Measurements from ENCODE around the gene SPPL2A.

The SPPL2A gene

DNA sequence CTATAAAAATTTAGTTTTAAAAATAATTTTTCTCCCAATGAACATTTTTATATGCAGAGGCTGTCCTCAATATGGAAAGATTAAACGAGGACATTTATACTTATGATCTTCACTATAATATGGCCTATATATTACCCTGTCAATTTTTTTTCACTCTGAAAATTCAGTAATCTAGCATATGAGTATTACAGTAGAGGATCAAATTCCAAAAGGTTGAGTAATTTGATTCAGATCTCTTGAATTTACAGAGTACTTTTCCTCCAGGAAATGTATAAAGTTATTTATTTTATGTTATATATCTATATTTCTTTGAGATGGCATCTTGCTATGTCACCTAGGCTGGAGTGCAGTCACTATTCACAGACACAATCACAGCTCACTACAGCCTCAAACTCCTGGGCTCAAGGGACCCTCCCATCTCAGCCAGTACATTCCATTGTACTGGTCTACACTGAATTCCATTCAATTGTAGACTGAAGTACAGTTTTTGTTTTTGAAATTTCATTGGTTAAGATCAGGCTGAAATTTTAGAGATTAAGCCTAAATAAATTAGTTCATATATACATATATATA is 62.7 kb downstream of the SPPL2A start:
- H3K36me3 ChIP-seq (ENCODE audit: control insufficient read depth in 2 of 2, insufficient read depth in 1 of 2, low read length in 2 of 2): peaks cover 0 to 4% of the 10 kb centered on the region in 2 experiments; a peak in 2 of 3 replicates
- CTCF ChIA-PET: no interaction called here
- H3K9me3 ChIP-seq (ENCODE audit: control insufficient read depth, insufficient read depth, low read depth, low read length): no peaks in the 10 kb centered on the region
- POLR2A ChIA-PET: no interaction called here
- no peak for TF ChIP-seq ZNF654 (tag by site-specific recombination; IDR thresholded peaks at IDR 0.05; ENCODE audit: low read depth)
- no peak for TF ChIP-seq ZNF184 (tag by site-specific recombination; IDR thresholded peaks at IDR 0.05)
- no peak for TF ChIP-seq ZNF221 (tag by site-specific recombination; IDR thresholded peaks at IDR 0.05; ENCODE audit: borderline replicate concordance)
- no peak for TF ChIP-seq ZNF155 (tag by site-specific recombination; IDR thresholded peaks at IDR 0.05)
- no peak for TF ChIP-seq ZNF416 (tag by site-specific recombination; IDR thresholded peaks at IDR 0.05)
- TF ChIP-seq, protein P1, sequence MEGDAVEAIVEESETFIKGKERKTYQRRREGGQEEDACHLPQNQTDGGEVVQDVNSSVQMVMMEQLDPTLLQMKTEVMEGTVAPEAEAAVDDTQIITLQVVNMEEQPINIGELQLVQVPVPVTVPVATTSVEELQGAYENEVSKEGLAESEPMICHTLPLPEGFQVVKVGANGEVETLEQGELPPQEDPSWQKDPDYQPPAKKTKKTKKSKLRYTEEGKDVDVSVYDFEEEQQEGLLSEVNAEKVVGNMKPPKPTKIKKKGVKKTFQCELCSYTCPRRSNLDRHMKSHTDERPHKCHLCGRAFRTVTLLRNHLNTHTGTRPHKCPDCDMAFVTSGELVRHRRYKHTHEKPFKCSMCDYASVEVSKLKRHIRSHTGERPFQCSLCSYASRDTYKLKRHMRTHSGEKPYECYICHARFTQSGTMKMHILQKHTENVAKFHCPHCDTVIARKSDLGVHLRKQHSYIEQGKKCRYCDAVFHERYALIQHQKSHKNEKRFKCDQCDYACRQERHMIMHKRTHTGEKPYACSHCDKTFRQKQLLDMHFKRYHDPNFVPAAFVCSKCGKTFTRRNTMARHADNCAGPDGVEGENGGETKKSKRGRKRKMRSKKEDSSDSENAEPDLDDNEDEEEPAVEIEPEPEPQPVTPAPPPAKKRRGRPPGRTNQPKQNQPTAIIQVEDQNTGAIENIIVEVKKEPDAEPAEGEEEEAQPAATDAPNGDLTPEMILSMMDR (tag by site-specific recombination; IDR thresholded peaks at IDR 0.05): no peak
- TF ChIP-seq ZBTB8A (tag by site-specific recombination; IDR thresholded peaks at IDR 0.05): no peak
- TF ChIP-seq, protein P2, sequence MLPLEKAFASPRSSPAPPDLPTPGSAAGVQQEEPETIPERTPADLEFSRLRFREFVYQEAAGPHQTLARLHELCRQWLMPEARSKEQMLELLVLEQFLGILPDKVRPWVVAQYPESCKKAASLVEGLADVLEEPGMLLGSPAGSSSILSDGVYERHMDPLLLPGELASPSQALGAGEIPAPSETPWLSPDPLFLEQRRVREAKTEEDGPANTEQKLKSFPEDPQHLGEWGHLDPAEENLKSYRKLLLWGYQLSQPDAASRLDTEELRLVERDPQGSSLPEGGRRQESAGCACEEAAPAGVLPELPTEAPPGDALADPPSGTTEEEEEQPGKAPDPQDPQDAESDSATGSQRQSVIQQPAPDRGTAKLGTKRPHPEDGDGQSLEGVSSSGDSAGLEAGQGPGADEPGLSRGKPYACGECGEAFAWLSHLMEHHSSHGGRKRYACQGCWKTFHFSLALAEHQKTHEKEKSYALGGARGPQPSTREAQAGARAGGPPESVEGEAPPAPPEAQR (tag by site-specific recombination; IDR thresholded peaks at IDR 0.05): no peak
- TF ChIP-seq ZNF274 (IDR thresholded peaks at IDR 0.05; ENCODE audit: low read length): no peak
- TF ChIP-seq ZNF274 (tag by site-specific recombination; IDR thresholded peaks at IDR 0.05; ENCODE audit: borderline replicate concordance): no peak
- TF ChIP-seq ZBTB21 (tag by site-specific recombination; IDR thresholded peaks at IDR 0.05): no peak
- TF ChIP-seq ZIC2 (tag by site-specific recombination; IDR thresholded peaks at IDR 0.05): no peak
- TF ChIP-seq ZNF521 (tag by site-specific recombination; IDR thresholded peaks at IDR 0.05): no peak
- no peak for TF ChIP-seq ZNF175 (tag by site-specific recombination; IDR thresholded peaks at IDR 0.05)
- TF ChIP-seq ZNF830 (tag by site-specific recombination; IDR thresholded peaks at IDR 0.05; ENCODE audit: low read depth): no peak
- H3K27ac ChIP-seq (ENCODE audit: extremely low read depth, low read depth, low read length): no peak overlapping the region
- H3K4me1 ChIP-seq (ENCODE audit: control insufficient read depth, insufficient read depth, low read length): no peaks in the 10 kb centered on the region
- H3K4me3 ChIP-seq (ENCODE audit: low read depth, low read length): no peak overlapping the region

DNA sequence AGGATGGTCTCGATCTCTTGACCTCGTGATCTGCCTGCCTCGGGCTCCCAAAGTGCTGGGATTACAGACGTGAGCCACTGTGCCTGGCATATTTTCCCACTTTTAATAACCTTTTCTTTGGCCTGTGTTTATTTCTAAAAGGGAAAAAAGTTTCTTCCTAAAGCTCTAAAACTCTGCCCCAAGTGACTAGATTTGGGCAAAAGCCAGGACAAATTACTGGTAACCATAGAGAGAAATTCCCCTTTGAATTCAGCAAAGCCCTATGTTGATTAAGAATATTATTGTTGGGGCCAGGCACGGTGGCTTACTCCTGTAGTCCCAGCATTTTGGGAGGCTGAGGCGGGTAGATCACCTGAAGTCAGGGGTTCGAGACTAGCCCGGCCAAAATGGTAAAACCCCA is 67.4 kb downstream of the SPPL2A start:
- H3K9me3 ChIP-seq (ENCODE audit: control insufficient read depth, insufficient read depth, low read depth, low read length): no peaks in the 10 kb centered on the region
- H3K27ac ChIP-seq (ENCODE audit: extremely low read depth, low read depth, low read length): no peak overlapping the region
- TF ChIP-seq ZNF600 (tag by site-specific recombination; IDR thresholded peaks at IDR 0.05) (no peak), FEZF1 (tag by site-specific recombination; IDR thresholded peaks at IDR 0.05) (no peak), SALL2 (tag by site-specific recombination; IDR thresholded peaks at IDR 0.05; ENCODE audit: borderline replicate concordance) (no peak), PRDM1 (tag by site-specific recombination; IDR thresholded peaks at IDR 0.05) (no peak)
- CTCF ChIA-PET: no interaction called here
- no peaks in the 10 kb centered on the region for H3K36me3 ChIP-seq (ENCODE audit: control insufficient read depth in 2 of 2, insufficient read depth in 1 of 2, low read length in 2 of 2)
- no peak overlapping the region for H3K4me3 ChIP-seq (ENCODE audit: low read depth, low read length)
- POLR2A ChIA-PET: no interaction called here
- H3K4me1 ChIP-seq (ENCODE audit: control insufficient read depth, insufficient read depth, low read length): no peaks in the 10 kb centered on the region

DNA sequence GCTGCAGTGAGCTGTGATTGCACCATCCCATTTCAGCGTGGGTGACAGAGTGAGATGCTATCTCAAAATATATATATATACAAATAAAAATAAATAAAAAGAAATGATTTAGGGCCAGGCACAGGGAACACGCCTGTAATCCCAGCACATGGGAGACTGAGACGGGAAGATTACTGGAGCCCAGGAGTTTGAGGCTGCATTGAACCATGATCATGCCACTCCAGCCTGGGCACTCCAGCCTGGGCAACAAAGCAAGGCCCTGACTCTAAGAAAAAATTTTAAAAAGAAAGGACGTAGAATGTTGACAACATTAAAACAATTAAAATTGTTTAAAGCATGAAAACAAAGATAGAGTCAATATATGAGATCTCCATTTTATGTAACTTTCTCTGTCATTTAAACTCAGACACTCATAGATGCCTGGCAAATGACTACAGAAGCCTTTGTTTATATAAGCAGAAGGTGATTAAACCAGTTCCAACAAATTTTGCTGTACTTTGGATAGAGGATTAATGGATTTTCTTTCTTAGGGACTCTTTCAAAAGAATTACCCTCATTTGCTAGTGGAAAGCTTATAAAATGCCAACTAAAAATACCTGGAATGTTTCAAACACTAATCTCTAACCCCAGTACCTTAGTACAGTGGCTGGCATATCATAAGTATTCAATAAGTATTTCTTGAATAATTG is 68.3 kb downstream of the SPPL2A start:
- Histone ChIP-seq H3K27ac (ENCODE audit: extremely low read depth, low read depth, low read length) (no peak overlapping the region), H3K36me3 (ENCODE audit: control insufficient read depth in 2 of 2, insufficient read depth in 1 of 2, low read length in 2 of 2) (no peaks in the 10 kb centered on the region), H3K9me3 (ENCODE audit: control insufficient read depth, insufficient read depth, low read depth, low read length) (no peaks in the 10 kb centered on the region), H3K4me1 (ENCODE audit: control insufficient read depth, insufficient read depth, low read length) (no peaks in the 10 kb centered on the region), H3K4me3 (ENCODE audit: low read depth, low read length) (no peak overlapping the region)
- ChIA-PET CTCF (no interaction called here), POLR2A (no interaction called here)
- no peak for TF ChIP-seq KLF10 (tag by site-specific recombination; IDR thresholded peaks at IDR 0.05)
- TF ChIP-seq ZNF155 (tag by site-specific recombination; IDR thresholded peaks at IDR 0.05): no peak
- TF ChIP-seq ZNF366 (tag by site-specific recombination; conservative IDR thresholded peaks at IDR 0.05): no peak
- TF ChIP-seq ZBTB20 (tag by site-specific recombination; IDR thresholded peaks at IDR 0.05): no peak
- no peak for TF ChIP-seq ZBTB48 (tag by site-specific recombination; IDR thresholded peaks at IDR 0.05)
- TF ChIP-seq, protein P3, sequence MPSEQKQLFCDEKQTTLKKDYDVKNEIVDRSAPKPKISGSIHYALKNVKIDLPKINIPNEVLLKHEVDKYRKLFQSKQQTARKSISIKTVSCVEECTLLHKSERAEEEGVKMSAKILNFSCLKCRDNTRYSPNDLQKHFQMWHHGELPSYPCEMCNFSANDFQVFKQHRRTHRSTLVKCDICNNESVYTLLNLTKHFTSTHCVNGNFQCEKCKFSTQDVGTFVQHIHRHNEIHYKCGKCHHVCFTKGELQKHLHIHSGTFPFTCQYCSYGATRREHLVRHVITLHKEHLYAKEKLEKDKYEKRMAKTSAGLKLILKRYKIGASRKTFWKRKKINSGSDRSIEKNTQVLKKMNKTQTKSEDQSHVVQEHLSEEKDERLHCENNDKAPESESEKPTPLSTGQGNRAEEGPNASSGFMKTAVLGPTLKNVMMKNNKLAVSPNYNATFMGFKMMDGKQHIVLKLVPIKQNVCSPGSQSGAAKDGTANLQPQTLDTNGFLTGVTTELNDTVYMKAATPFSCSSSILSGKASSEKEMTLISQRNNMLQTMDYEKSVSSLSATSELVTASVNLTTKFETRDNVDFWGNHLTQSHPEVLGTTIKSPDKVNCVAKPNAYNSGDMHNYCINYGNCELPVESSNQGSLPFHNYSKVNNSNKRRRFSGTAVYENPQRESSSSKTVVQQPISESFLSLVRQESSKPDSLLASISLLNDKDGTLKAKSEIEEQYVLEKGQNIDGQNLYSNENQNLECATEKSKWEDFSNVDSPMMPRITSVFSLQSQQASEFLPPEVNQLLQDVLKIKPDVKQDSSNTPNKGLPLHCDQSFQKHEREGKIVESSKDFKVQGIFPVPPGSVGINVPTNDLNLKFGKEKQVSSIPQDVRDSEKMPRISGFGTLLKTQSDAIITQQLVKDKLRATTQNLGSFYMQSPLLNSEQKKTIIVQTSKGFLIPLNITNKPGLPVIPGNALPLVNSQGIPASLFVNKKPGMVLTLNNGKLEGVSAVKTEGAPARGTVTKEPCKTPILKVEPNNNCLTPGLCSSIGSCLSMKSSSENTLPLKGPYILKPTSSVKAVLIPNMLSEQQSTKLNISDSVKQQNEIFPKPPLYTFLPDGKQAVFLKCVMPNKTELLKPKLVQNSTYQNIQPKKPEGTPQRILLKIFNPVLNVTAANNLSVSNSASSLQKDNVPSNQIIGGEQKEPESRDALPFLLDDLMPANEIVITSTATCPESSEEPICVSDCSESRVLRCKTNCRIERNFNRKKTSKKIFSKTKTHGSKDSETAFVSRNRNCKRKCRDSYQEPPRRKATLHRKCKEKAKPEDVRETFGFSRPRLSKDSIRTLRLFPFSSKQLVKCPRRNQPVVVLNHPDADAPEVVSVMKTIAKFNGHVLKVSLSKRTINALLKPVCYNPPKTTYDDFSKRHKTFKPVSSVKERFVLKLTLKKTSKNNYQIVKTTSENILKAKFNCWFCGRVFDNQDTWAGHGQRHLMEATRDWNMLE (tag by site-specific recombination; conservative IDR thresholded peaks at IDR 0.05; ENCODE audit: low read depth): no peak
- TF ChIP-seq ZNF140 (tag by site-specific recombination; IDR thresholded peaks at IDR 0.05): no peak

Data from HEK293 (cell line).